Measurements from ENCODE around the gene KRTAP2-2.

- TF ChIP-seq CTCF (IDR thresholded peaks at IDR 0.05 in 2 of 3, conservative IDR thresholded peaks at IDR 0.05 in 1 of 3; ENCODE audit: control insufficient read depth in 2 of 3, extremely low read depth in 1 of 3, insufficient read depth in 1 of 3, low read depth in 3 of 3, low read length in 3 of 3) (no peak), LARP7 (IDR thresholded peaks at IDR 0.05) (no peak), POLR2A (IDR thresholded peaks at IDR 0.05; ENCODE audit: low read depth, low read length) (no peak), BCLAF1 (IDR thresholded peaks at IDR 0.05) (no peak), E2F4 (IDR thresholded peaks at IDR 0.05; ENCODE audit: low read depth, low read length) (no peak), ZNF592 (IDR thresholded peaks at IDR 0.05) (no peak), RCOR1 (conservative IDR thresholded peaks at IDR 0.05; ENCODE audit: low read depth, low read length) (no peak), ZBTB11 (CRISPR knock-in tag; IDR thresholded peaks at IDR 0.05) (no peak)
These were observed 9.3 kb upstream of the KRTAP2-2 start for GRCh38 chr17:41064301-41064700.

Data from GM12878 (cell line).